H9 (cell line): ENCODE results near the gene DALRD3. TPM values are rescaled to one million over a fixed set of nuclear protein-coding genes. Genes with fewer than 3 reads are reported as not detected.

Experiments
- DNase-seq: peaks from one replicate; pipeline ENCODE4 v3.0.0-alpha.2; 2017
- H2AFZ ChIP-seq: one replicate; pipeline ENCODE4 v1.6.1; 2013; ENCODE audit warnings: mild to moderate bottlenecking, low read length, control low read depth, moderate library complexity
- H2AK5ac ChIP-seq: 2 replicates; pipeline ENCODE4 v1.6.1; 2013; ENCODE audit warnings: low read length, control low read depth, mixed read lengths; ENCODE audit not compliant: insufficient read length
- H2BK120ac ChIP-seq: one replicate; pipeline ENCODE4 v1.6.1; 2013; ENCODE audit warnings: low read depth, mild to moderate bottlenecking, low read length, control low read depth, inconsistent platforms; ENCODE audit not compliant: poor library complexity, severe bottlenecking
- H2BK12ac ChIP-seq: 2 replicates; pipeline ENCODE4 v1.6.1; 2013; ENCODE audit warnings: low read length, control low read depth, mixed read lengths, low read depth; ENCODE audit not compliant: insufficient read length
- H2BK15ac ChIP-seq: 2 replicates; pipeline ENCODE4 v1.6.1; 2013; ENCODE audit warnings: low read depth, low read length, control low read depth
- H2BK20ac ChIP-seq: one replicate; pipeline ENCODE4 v1.6.1; 2013; ENCODE audit warnings: low read depth, mild to moderate bottlenecking, low read length, control low read depth, inconsistent platforms; ENCODE audit not compliant: poor library complexity, severe bottlenecking
- H2BK5ac ChIP-seq: 2 replicates; pipeline ENCODE4 v1.6.1; 2013; ENCODE audit warnings: low read length, control low read depth, mixed read lengths; ENCODE audit not compliant: insufficient read length
- H3K14ac ChIP-seq: 2 replicates; pipeline ENCODE4 v1.6.1; 2013; ENCODE audit warnings: low read length, control low read depth; ENCODE audit not compliant: insufficient read depth
- H3K18ac ChIP-seq: 2 replicates; pipeline ENCODE4 v1.6.1; 2013; ENCODE audit warnings: low read depth, mild to moderate bottlenecking, mixed read lengths, low read length, control low read depth; ENCODE audit not compliant: insufficient read length
- H3K23ac ChIP-seq: 2 replicates; pipeline ENCODE4 v1.6.1; 2013; ENCODE audit warnings: low read length, control low read depth, mixed read lengths, low read depth; ENCODE audit not compliant: insufficient read length
- H3K23me2 ChIP-seq: 2 replicates; pipeline ENCODE4 v1.6.1; 2013; ENCODE audit warnings: low read depth, mild to moderate bottlenecking, mixed read lengths, low read length, control low read depth; ENCODE audit not compliant: insufficient read length, poor library complexity, severe bottlenecking
- H3K27ac ChIP-seq: 2 replicates; pipeline ENCODE4 v1.5.1; 2013; ENCODE audit warnings: low read length, control low read depth, mixed read lengths, low read depth; ENCODE audit not compliant: insufficient read length
- H3K27me3 ChIP-seq: 2 replicates; pipeline ENCODE4 v1.6.1; 2013; ENCODE audit warnings: low read length, control low read depth, inconsistent platforms; ENCODE audit not compliant: insufficient read depth
- H3K4ac ChIP-seq: 2 replicates; pipeline ENCODE4 v1.6.1; 2013; ENCODE audit warnings: low read depth, mild to moderate bottlenecking, control low read depth, inconsistent platforms, low read length, moderate library complexity
- H3K4me1 ChIP-seq: 2 replicates; pipeline ENCODE4 v1.6.1; 2013; ENCODE audit warnings: low read length, control low read depth, inconsistent platforms; ENCODE audit not compliant: insufficient read depth
- H3K4me2 ChIP-seq: 2 replicates; pipeline ENCODE4 v1.6.1; 2013; ENCODE audit warnings: low read length, control low read depth, mixed read lengths; ENCODE audit not compliant: insufficient read length, insufficient read depth
- H3K56ac ChIP-seq: 2 replicates; pipeline ENCODE4 v1.6.1; 2013; ENCODE audit warnings: low read depth, mild to moderate bottlenecking, mixed read lengths, low read length, control low read depth; ENCODE audit not compliant: insufficient read length
- H3K79me1 ChIP-seq: 2 replicates; pipeline ENCODE4 v1.6.1; 2013; ENCODE audit warnings: low read depth, mild to moderate bottlenecking, moderate library complexity, low read length, control low read depth, inconsistent platforms; ENCODE audit not compliant: insufficient read depth, poor library complexity, severe bottlenecking
- H3K79me2 ChIP-seq: 2 replicates; pipeline ENCODE4 v1.6.1; 2013; ENCODE audit warnings: low read length, control low read depth, inconsistent platforms; ENCODE audit not compliant: insufficient read depth
- H3K9ac ChIP-seq: 2 replicates; pipeline ENCODE4 v1.6.1; 2013; ENCODE audit warnings: low read length, control low read depth, mixed read lengths; ENCODE audit not compliant: insufficient read length; ENCODE audit errors: extremely low read depth
- H3K9me3 ChIP-seq: one replicate; pipeline ENCODE4 v1.6.1; 2013; ENCODE audit warnings: low read depth, low read length, inconsistent platforms; ENCODE audit not compliant: control insufficient read depth
- H3T11ph ChIP-seq: one replicate; pipeline ENCODE4 v1.6.1; 2013; ENCODE audit warnings: mild to moderate bottlenecking, low read length, control low read depth, inconsistent platforms
- H4K20me1 ChIP-seq: one replicate; pipeline ENCODE4 v1.6.1; 2013; ENCODE audit not compliant: control insufficient read depth, insufficient read length, insufficient read depth
- H4K5ac ChIP-seq: 2 replicates; pipeline ENCODE4 v1.6.1; 2013; ENCODE audit warnings: low read depth, mild to moderate bottlenecking, mixed read lengths, low read length, control low read depth; ENCODE audit not compliant: insufficient read length
- H4K8ac ChIP-seq: replicated peaks from 2 replicates; pipeline ENCODE4 v1.6.1; 2013; ENCODE audit warnings: low read length, control low read depth, mixed read lengths, low read depth; ENCODE audit not compliant: insufficient read length
- H4K91ac ChIP-seq: 2 replicates; pipeline ENCODE4 v1.6.1; 2013; ENCODE audit warnings: low read depth, mild to moderate bottlenecking, moderate library complexity, mixed read lengths, low read length, control low read depth; ENCODE audit not compliant: insufficient read length
- H3K27ac Mint-ChIP-seq, 3 experiments: 2 replicates in 2 of 3; 3 replicates in 1 of 3; pipeline ENCODE4 v1.8.0; 2020 to 2021; ENCODE audit warnings: mixed read lengths in 3 of 3, mild to moderate bottlenecking in 1 of 3, moderate library complexity in 1 of 3
- H3K27me3 Mint-ChIP-seq: 2 replicates; pipeline ENCODE4 v1.8.0; 2021; ENCODE audit warnings: low read depth, mild to moderate bottlenecking, moderate library complexity, mixed read lengths
- H3K36me3 Mint-ChIP-seq, 3 experiments: 2 replicates in 2 of 3; 3 replicates in 1 of 3; pipeline ENCODE4 v1.8.0; 2020 to 2021; ENCODE audit warnings: low read depth in 3 of 3, mixed read lengths in 3 of 3; ENCODE audit not compliant: insufficient read depth in 1 of 3
- H3K4me1 Mint-ChIP-seq, 2 experiments: 2 replicates each; pipeline ENCODE4 v1.8.0; 2020; ENCODE audit warnings: mixed read lengths in 2 of 2
- H3K4me3 Mint-ChIP-seq, 2 experiments: 2 replicates in 1 of 2; 3 replicates in 1 of 2; pipeline ENCODE4 v1.8.0; 2020 to 2021; ENCODE audit warnings: mild to moderate bottlenecking in 2 of 2, mixed read lengths in 2 of 2, moderate library complexity in 1 of 2
- H3K9me3 Mint-ChIP-seq, 2 experiments: 2 replicates in 1 of 2; 3 replicates in 1 of 2; pipeline ENCODE4 v1.8.0; 2020; ENCODE audit warnings: mild to moderate bottlenecking in 2 of 2, mixed read lengths in 2 of 2, moderate library complexity in 1 of 2
- CTCF ChIP-seq: fragments of 200-600 bp; sonication (generic); conservative IDR thresholded peaks from 3 replicates; pipeline ENCODE4 v1.8.0; 2021; ENCODE audit warnings: antibody characterized with exemption, mild to moderate bottlenecking
- WGBS: extraction: QIAGEN DNeasy Blood & Tissue Kit; methylation state at CpG from one replicate; pipeline ENCODE4 v1.1.7; 2013; ENCODE audit warnings: missing lambda C conversion rate, low lambda C conversion rate, mixed read lengths; ENCODE audit not compliant: insufficient read length; ENCODE audit errors: extremely low coverage; 5-methylcytosine and 5-hydroxymethylcytosine counted together
- total RNA-seq: library from RNA; stranded (reverse); gene quantifications from 2 replicates; pipeline ENCODE4 v1.2.1, GENCODE V29; 2021

The DALRD3 gene
- total RNA-seq, 1 experiment from 2014 or later = 32.3 TPM

GRCh38 chr3:48999085-48999858 is 19.1 kb downstream of the DALRD3 start:
- Histone ChIP-seq H3K23me2 (no peaks in the 10 kb centered on the region), H3K18ac (peak overlapping the region; percentile 23), H2BK120ac (no peak overlapping the region), H2AK5ac (no peak overlapping the region), H3K14ac (no peak overlapping the region; the same call in 1 of the 2 replicates), H3K79me2 (no peaks in the 10 kb centered on the region), H4K8ac (no peak overlapping the region), H2BK5ac (no peak overlapping the region), H3K9ac (no peak overlapping the region), H3K9me3 (no peaks in the 10 kb centered on the region), H3K56ac (no peak overlapping the region), H3K4ac (no peak overlapping the region), H2BK20ac (no peak overlapping the region), H3K23ac (no peak overlapping the region), H2BK15ac (no peak overlapping the region), H2BK12ac (no peak overlapping the region), H3K4me1 (no peaks in the 10 kb centered on the region), H2AFZ (no peak overlapping the region), H3K79me1 (no peaks in the 10 kb centered on the region), H4K91ac (no peak overlapping the region), H4K20me1 (no peaks in the 10 kb centered on the region), H3K27ac (no peak overlapping the region), H4K5ac (no peak overlapping the region), H3K27me3 (no peaks in the 10 kb centered on the region), H3T11ph (no peak overlapping the region), H3K4me2 (no peak overlapping the region)
- WGBS = no CpG with 5 or more reads among the region's 8 CpGs
- peak overlapping the region; percentile 73 to 79 (median 76); a peak in 5 of 7 replicates for H3K27ac Mint-ChIP-seq
- no peaks in the 10 kb centered on the region for H3K9me3 Mint-ChIP-seq
- no peak overlapping the region for H3K4me3 Mint-ChIP-seq
- no peak for DNase-seq
- peaks cover 3 to 18% (median 10%) of the 10 kb centered on the region in 3 experiments; a peak in 5 of 7 replicates for H3K36me3 Mint-ChIP-seq
- H3K4me1 Mint-ChIP-seq = peaks cover 23 to 24% of the 10 kb centered on the region in 2 experiments
- H3K27me3 Mint-ChIP-seq = no peaks in the 10 kb centered on the region
- TF ChIP-seq CTCF = no peak
